EL (cell line): ENCODE data around the gene DNAJC22.
"Not testable (repeated sequence)": the region's sequence is repeated elsewhere in the genome, so short reads cannot be mapped to it uniquely, and the experiment has no call there.

ENCODE experiments used
- DNase-seq: peaks from one replicate; pipeline ENCODE4 v3.0.0-alpha.2; 2016

The DNAJC22 gene

GRCh38 chr12:49375406-49375805 lies 28.7 kb downstream of the DNAJC22 start:
- no peak for DNase-seq

- DNase-seq: no peak
These were observed 30.7 kb downstream of the DNAJC22 start for GRCh38 chr12:49377386-49377785.

GRCh38 chr12:49380184-49380583 lies 33.5 kb downstream of the DNAJC22 start:
- DNase-seq: not testable (repeated sequence)

- DNase-seq: no peak
These were observed 42.1 kb downstream of the DNAJC22 start for GRCh38 chr12:49388682-49389386.

GRCh38 chr12:49389387-49389703 lies 42.7 kb downstream of the DNAJC22 start:
- DNase-seq: no peak

- DNase-seq: no peak
These were observed 50.3 kb downstream of the DNAJC22 start for GRCh38 chr12:49397000-49397399.

- no peak for DNase-seq
These were observed 53.6 kb downstream of the DNAJC22 start for GRCh38 chr12:49400304-49400703.
